D721Med (cell line): ENCODE data around the gene CHM.
"Not testable (repeated sequence)": the region's sequence is repeated elsewhere in the genome, so short reads cannot be mapped to it uniquely, and the experiment has no call there.

ENCODE experiments used
- DNase-seq: peaks from one replicate; pipeline ENCODE4 v3.0.0; 2011; ENCODE audit warnings: low spot score; ENCODE audit not compliant: insufficient read length
- FAIRE-seq: peaks from 2 replicates; lab custom pipeline; 2011; peaks lifted over from hg19 to GRCh38; lab: Jason Lieb, UNC
- CTCF ChIP-seq: IDR thresholded peaks from 2 replicates; pipeline ENCODE4 v1.5.1; 2012; ENCODE audit warnings: mild to moderate bottlenecking, control low read depth; ENCODE audit not compliant: insufficient read depth; ENCODE audit errors: missing control alignments

The CHM gene

GRCh38 chrX:86014421-86014820 lies 32.9 kb downstream of the CHM start:
- DNase-seq (no peak), FAIRE-seq (no peak)
- TF ChIP-seq CTCF = no peak

- TF ChIP-seq CTCF = no peak
- no peak for FAIRE-seq
Observed at GRCh38 chrX:86013792-86014191, 33.6 kb downstream of the CHM start.

GRCh38 chrX:86012188-86012587 lies 35.2 kb downstream of the CHM start:
- DNase-seq (no peak), FAIRE-seq (no peak)
- TF ChIP-seq CTCF = no peak

More at GRCh38 chrX:86013792-86014191, 33.6 kb downstream of the CHM start:
- DNase-seq = no peak

GRCh38 chrX:86009803-86010202 lies 37.6 kb downstream of the CHM start:
- FAIRE-seq = not testable (repeated sequence)

GRCh38 chrX:86007891-86008290 lies 39.5 kb downstream of the CHM start:
- not testable (repeated sequence) for DNase-seq, FAIRE-seq

More at GRCh38 chrX:86009803-86010202, 37.6 kb downstream of the CHM start:
- not testable (repeated sequence) for DNase-seq

GRCh38 chrX:86002076-86002896 lies 45.1 kb downstream of the CHM start:
- no peak for TF ChIP-seq CTCF
- DNase-seq = no peak
- no peak for FAIRE-seq

GRCh38 chrX:85998954-85999353 lies 48.4 kb downstream of the CHM start:
- FAIRE-seq (no peak), DNase-seq (no peak)
- TF ChIP-seq CTCF = no peak

- no peak for DNase-seq
- no peak for FAIRE-seq
- no peak for TF ChIP-seq CTCF
Observed at GRCh38 chrX:85996555-85996954, 50.8 kb downstream of the CHM start.
